ENCODE measurements around the gene THEMIS2. TPM values are rescaled to one million over a fixed set of nuclear protein-coding genes. Genes with fewer than 3 reads are reported as not detected.
A peak's percentile ranks its signal among the peaks of the same experiment; 100 is the strongest.
"Not testable (repeated sequence)": the region's sequence is repeated elsewhere in the genome, so short reads cannot be mapped to it uniquely, and the experiment has no call there.

The THEMIS2 gene
- total and polyA plus RNA-seq, 8 donors = 5.3 to 44.0 (median 16.6) TPM

DNA sequence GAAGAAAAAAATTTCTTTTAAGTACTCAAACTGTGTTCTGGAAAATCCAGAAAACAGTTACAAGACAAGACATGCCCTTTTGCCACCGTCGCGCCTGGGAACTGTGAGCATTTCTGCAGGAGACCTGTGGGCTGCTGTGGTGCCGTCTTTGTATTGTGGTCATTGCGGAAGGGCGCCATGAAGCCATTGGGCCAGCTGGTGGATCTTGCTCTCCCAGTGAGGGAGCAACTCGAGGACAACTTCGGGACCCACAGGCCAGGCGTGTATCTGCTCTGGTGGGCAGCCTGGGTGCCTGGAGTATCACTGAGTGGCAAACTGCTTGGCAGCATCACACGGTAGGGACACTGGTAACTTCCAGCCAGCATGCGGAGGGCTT, 3.8 kb upstream of the THEMIS2 start:
- H3K27ac ChIP-seq = peak overlapping the region; percentile 5 to 74 (median 40)
- DNase-seq = no peak
- H3K27me3 ChIP-seq = peaks cover 0 to 8% (median 0%) of the 10 kb centered on the region in 3 donors
- 81 to 94% (median 89%) methylated on average over 9 to 11 of the region's 11 CpGs for WGBS, 5 donors
- H3K4me1 ChIP-seq = peaks cover 0 to 38% (median 10%) of the 10 kb centered on the region in 4 donors
- TF ChIP-seq POLR2AphosphoS5 (IDR thresholded peaks at IDR 0.05) (no peak), POLR2A (IDR thresholded peaks at IDR 0.05) (no peak), EP300 (IDR thresholded peaks at IDR 0.05) (no peak)
- TF ChIP-seq, protein P1, sequence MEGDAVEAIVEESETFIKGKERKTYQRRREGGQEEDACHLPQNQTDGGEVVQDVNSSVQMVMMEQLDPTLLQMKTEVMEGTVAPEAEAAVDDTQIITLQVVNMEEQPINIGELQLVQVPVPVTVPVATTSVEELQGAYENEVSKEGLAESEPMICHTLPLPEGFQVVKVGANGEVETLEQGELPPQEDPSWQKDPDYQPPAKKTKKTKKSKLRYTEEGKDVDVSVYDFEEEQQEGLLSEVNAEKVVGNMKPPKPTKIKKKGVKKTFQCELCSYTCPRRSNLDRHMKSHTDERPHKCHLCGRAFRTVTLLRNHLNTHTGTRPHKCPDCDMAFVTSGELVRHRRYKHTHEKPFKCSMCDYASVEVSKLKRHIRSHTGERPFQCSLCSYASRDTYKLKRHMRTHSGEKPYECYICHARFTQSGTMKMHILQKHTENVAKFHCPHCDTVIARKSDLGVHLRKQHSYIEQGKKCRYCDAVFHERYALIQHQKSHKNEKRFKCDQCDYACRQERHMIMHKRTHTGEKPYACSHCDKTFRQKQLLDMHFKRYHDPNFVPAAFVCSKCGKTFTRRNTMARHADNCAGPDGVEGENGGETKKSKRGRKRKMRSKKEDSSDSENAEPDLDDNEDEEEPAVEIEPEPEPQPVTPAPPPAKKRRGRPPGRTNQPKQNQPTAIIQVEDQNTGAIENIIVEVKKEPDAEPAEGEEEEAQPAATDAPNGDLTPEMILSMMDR (IDR thresholded peaks at IDR 0.05) = no peak
- intact Hi-C loops (cut with DNase I; ENCODE audit: low total_unique reads) = loop anchor here (10.0 kb wide), 1 partner anchor 106 kb away; no protein-coding TSS in a partner anchor
- no peaks in the 10 kb centered on the region for H3K36me3 ChIP-seq
- no peak overlapping the region for H3K4me3 ChIP-seq
- no peaks in the 10 kb centered on the region for H3K9me3 ChIP-seq

DNA sequence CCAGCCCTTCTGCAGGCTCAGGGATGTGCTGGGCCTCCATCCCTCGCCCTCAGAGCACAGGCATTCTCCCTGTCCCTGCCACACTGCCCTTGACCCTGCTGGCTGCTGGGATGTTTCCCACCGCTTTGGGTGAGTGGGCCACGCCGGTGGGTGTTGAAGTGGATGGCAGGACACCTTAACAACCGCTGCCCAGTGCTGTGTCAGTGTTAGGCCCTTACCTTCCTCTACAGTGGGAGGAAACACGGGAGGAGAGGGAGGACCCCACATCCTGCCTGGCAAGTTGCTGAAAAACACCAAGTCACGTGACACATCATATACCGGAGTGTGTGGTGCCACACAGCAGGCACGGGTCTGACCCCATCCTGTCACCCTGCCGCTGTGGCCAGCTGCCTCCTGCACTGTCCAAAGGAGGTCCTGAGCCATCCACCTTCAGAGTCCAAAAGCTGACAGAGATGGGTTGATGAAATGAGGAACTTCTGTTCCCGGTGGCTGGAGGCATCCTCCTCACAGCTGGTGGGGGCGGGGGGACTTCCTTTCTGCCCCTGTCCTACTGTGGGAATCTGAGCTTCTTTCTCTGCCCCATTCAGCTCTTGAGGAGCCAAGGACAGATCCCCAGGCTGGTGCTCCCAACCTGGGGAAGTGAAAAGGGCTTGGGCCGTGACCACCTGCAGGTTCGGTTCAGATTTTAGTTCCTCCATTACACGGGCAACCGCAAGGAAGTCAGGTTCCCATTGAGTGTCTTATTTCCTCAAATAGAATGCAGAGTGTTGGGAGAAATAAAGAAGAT, 3.2 kb upstream of the THEMIS2 start:
- intact Hi-C loops (cut with DNase I; ENCODE audit: low total_unique reads) = loop anchor here (10.0 kb wide), 1 partner anchor 106 kb away; no protein-coding TSS in a partner anchor
- no peaks in the 10 kb centered on the region for H3K9me3 ChIP-seq
- TF ChIP-seq, protein P1 (IDR thresholded peaks at IDR 0.05) = no peak
- TF ChIP-seq EP300 (IDR thresholded peaks at IDR 0.05) (no peak), POLR2A (IDR thresholded peaks at IDR 0.05) (no peak), POLR2AphosphoS5 (IDR thresholded peaks at IDR 0.05) (peak in 1 of 3 donors; percentile 10)
- peak overlapping the region; percentile 5 to 74 (median 40) for H3K27ac ChIP-seq
- 41 to 60% (median 56%) methylated on average over 15 to 16 of the region's 16 CpGs for WGBS, 5 donors
- H3K27me3 ChIP-seq = peaks cover 0 to 8% (median 0%) of the 10 kb centered on the region in 3 donors
- no peaks in the 10 kb centered on the region for H3K36me3 ChIP-seq
- peak in 1 of 2 donors; percentile 60 for DNase-seq
- H3K4me3 ChIP-seq = no peak overlapping the region
- peaks cover 0 to 39% (median 10%) of the 10 kb centered on the region in 4 donors for H3K4me1 ChIP-seq

DNA sequence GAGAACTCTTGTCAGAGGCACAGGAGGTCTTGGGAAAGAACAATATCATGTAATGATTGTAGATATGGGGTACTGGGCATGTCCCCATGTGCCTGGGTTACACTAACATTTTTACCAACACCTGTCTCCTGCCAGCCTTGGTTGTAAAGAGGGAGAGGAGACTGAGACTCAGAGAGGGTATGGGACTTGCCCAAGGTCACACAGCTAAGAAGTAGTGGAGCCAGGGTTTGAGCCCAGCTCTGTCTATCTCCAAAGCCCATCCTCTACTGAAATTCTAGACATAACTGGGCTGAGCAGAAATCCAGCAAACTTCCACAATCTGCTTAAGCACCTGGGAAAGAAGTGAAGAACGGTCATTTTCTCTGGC, 2.6 kb upstream of the THEMIS2 start:
- Histone ChIP-seq H3K27ac (peak overlapping the region in 3 of 5 donors; percentile 6 to 74 (median 73)), H3K27me3 (peaks cover 0 to 8% (median 0%) of the 10 kb centered on the region in 3 donors), H3K4me3 (no peak overlapping the region), H3K36me3 (no peaks in the 10 kb centered on the region), H3K4me1 (peaks cover 0 to 41% (median 10%) of the 10 kb centered on the region in 4 donors), H3K9me3 (no peaks in the 10 kb centered on the region)
- no peak for TF ChIP-seq EP300 (IDR thresholded peaks at IDR 0.05)
- no peak for TF ChIP-seq POLR2A (IDR thresholded peaks at IDR 0.05)
- TF ChIP-seq, protein P1 (IDR thresholded peaks at IDR 0.05) = no peak
- no peak for TF ChIP-seq POLR2AphosphoS5 (IDR thresholded peaks at IDR 0.05)
- DNase-seq = no peak
- 64 to 82% (median 79%) methylated on average over 1 of the region's 1 CpG for WGBS, 5 donors
- intact Hi-C loops (cut with DNase I; ENCODE audit: low total_unique reads) = loop anchor here (10.0 kb wide), 1 partner anchor 105 kb away; no protein-coding TSS in a partner anchor

DNA sequence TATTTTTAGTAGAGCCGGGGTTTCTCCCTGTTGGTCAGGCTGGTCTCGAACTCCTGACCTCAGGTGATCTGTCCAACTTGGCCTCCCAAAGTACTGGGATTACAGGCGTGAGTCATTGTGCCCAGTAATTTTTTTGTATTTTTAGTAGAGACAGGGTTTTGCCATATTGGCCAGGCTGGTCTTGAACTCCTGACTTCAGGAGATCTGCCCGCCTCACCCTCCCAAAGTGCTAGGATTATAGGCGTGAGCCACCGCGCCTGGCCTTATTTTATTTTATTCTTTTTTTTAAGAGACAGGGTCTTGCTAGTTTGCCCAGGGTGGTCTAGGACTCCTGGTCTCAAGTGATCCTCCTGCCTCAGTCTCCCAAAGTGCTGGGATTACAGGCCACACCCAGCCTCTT, 1.3 kb upstream of the THEMIS2 start:
- DNase-seq; H3K27me3 ChIP-seq; H3K27ac ChIP-seq; H3K36me3 ChIP-seq; intact Hi-C loops (cut with DNase I; ENCODE audit: low total_unique reads); H3K4me3 ChIP-seq; H3K9me3 ChIP-seq: not testable (repeated sequence)
- H3K4me1 ChIP-seq = peaks cover 0 to 51% (median 14%) of the 10 kb centered on the region in 4 donors
- WGBS, 5 donors = 91 to 96% (median 93%) methylated on average over 7 of the region's 7 CpGs

Measured in stomach (tissue), 9 donors.